K562 (cell line): ENCODE measurements around the gene PPP4R3B. TPM values are rescaled to one million over a fixed set of nuclear protein-coding genes. Genes with fewer than 3 reads are reported as not detected.

Source experiments
- ATAC-seq: fragments of 200-7000 bp; cut with Tn5 transposase; 3 replicates; pipeline ENCODE4 v1.9.1; 2020; ENCODE audit warnings: moderate library complexity
- BruUV-seq: library from RNA; stranded (reverse); fragments of 400-500 nt; replicated peaks from 2 replicates; lab custom pipeline; 2021; lab: Mats Ljungman, UMichigan
- CTCF ChIA-PET: fragments of 300-600 bp; formaldehyde crosslinking; extraction: SDS; loops from one replicate; lab custom pipeline; 2021; ENCODE audit warnings: low intra/inter-chr PET ratio; lab: Yijun Ruan, JAX
- POLR2A ChIA-PET: fragments of 300-600, 350-650 bp; sonication (Branson Sonifier 250); formaldehyde crosslinking; extraction: SDS; loops from one replicate; lab custom pipeline; 2021; ENCODE audit warnings: antibody characterized with exemption, inconsistent platforms; lab: Yijun Ruan, JAX
- DNase-seq, 4 experiments: peaks; one replicate each; pipeline versions ENCODE4 v3.0.0 to v3.0.0-alpha.2; 2011 to 2018; ENCODE audit warnings: low spot score in 3 of 4, mixed read lengths in 3 of 4; ENCODE audit errors: extremely low read depth in 1 of 4
- FAIRE-seq: peaks from 2 replicates; lab custom pipeline; 2011; peaks lifted over from hg19 to GRCh38; lab: Jason Lieb, UNC
- H2AFZ ChIP-seq: 2 replicates; pipeline ENCODE4 v1.6.0; 2011; ENCODE audit warnings: low read depth, low read length, control low read depth, inconsistent platforms
- H3K27ac ChIP-seq: fragments of 200-600 bp; 3 replicates; pipeline ENCODE4 v1.8.0; 2011; ENCODE audit warnings: low read depth, mild to moderate bottlenecking, control low read depth, inconsistent platforms, low read length, moderate library complexity, mixed read lengths; ENCODE audit errors: extremely low read depth
- H3K27me3 ChIP-seq, 2 experiments: fragments of 300-600 bp in 1 of 2; 2 replicates in 1 of 2; 3 replicates in 1 of 2; pipeline versions ENCODE4 v1.6.0 to v1.8.0; 2011; ENCODE audit warnings: inconsistent platforms in 2 of 2, low read length in 2 of 2, mild to moderate bottlenecking in 1 of 2, mixed read lengths in 1 of 2, moderate library complexity in 1 of 2; ENCODE audit not compliant: control insufficient read depth in 2 of 2, insufficient read depth in 2 of 2
- H3K36me3 ChIP-seq: fragments of 300-600 bp; 3 replicates; pipeline ENCODE4 v1.8.0; 2011; ENCODE audit warnings: mild to moderate bottlenecking, low read length, inconsistent platforms; ENCODE audit not compliant: control insufficient read depth, insufficient read depth
- H3K4me1 ChIP-seq, 2 experiments: fragments of 200-600 bp in 1 of 2; replicated peaks in 1 of 2; 2 replicates in 1 of 2; 3 replicates in 1 of 2; pipeline versions ENCODE4 v1.5.1 to v1.8.0; 2011; ENCODE audit warnings: inconsistent platforms in 2 of 2, low read length in 2 of 2, mild to moderate bottlenecking in 1 of 2, mixed read lengths in 1 of 2, moderate library complexity in 1 of 2; ENCODE audit not compliant: control insufficient read depth in 2 of 2, insufficient read depth in 2 of 2
- H3K4me2 ChIP-seq: 2 replicates; pipeline ENCODE4 v1.6.1; 2011; ENCODE audit warnings: low read length, control low read depth, inconsistent platforms, mixed read lengths; ENCODE audit not compliant: insufficient read depth
- H3K4me3 ChIP-seq: fragments of 200-600 bp; sonication (generic), shearing (Covaris generic); 2 replicates; pipeline ENCODE4 v1.5.1; 2016; ENCODE audit warnings: control low read depth, inconsistent platforms
- H3K79me2 ChIP-seq: fragments of 200-600 bp; 3 replicates; pipeline ENCODE4 v1.8.0; 2011; ENCODE audit warnings: low read length, inconsistent platforms; ENCODE audit not compliant: control insufficient read depth, insufficient read depth
- H3K9ac ChIP-seq, 2 experiments: 2 replicates each; pipeline versions ENCODE4 v1.6.0 to v1.6.1; 2011; ENCODE audit warnings: low read depth in 2 of 2, low read length in 2 of 2, control low read depth in 1 of 2, inconsistent platforms in 1 of 2, mild to moderate bottlenecking in 1 of 2, mixed read lengths in 1 of 2; ENCODE audit not compliant: insufficient read depth in 1 of 2
- H3K9me1 ChIP-seq: one replicate; pipeline ENCODE4 v1.6.0; 2011; ENCODE audit warnings: inconsistent platforms, mild to moderate bottlenecking, low read length, moderate library complexity; ENCODE audit not compliant: control insufficient read depth, insufficient read depth
- H3K9me3 ChIP-seq: replicated peaks from 2 replicates; pipeline ENCODE4 v1.5.1; 2011; ENCODE audit warnings: low read depth, low read length, inconsistent platforms; ENCODE audit not compliant: control insufficient read depth, insufficient read depth
- H4K20me1 ChIP-seq: replicated peaks from 2 replicates; pipeline ENCODE4 v1.6.1; 2011; ENCODE audit warnings: low read length, inconsistent platforms, mixed read lengths; ENCODE audit not compliant: control insufficient read depth, insufficient read depth
- BCOR ChIP-seq: fragments of 450-650 bp; IDR thresholded peaks from 2 replicates; pipeline ENCODE4 v1.6.1; 2016
- CEBPB ChIP-seq: fragments of 450-650 bp; IDR thresholded peaks from 2 replicates; pipeline ENCODE4 v1.6.1; 2016; ENCODE audit warnings: missing genetic modification characterization, missing compliant biosample characterization
- MAFK ChIP-seq: IDR thresholded peaks from 2 replicates; pipeline ENCODE4 v1.6.1; 2011; ENCODE audit warnings: low read length, improper control_type of control experiment
- NFXL1 ChIP-seq: fragments of 450-650 bp; formaldehyde crosslinking; IDR thresholded peaks from 2 replicates; pipeline ENCODE4 v1.4.0; 2021; ENCODE audit warnings: mild to moderate bottlenecking
- PHB ChIP-seq: fragments of 250-450 bp; sonication (Bioruptor Pico); IDR thresholded peaks from 2 replicates; pipeline ENCODE4 v1.5.0; 2021
- SREBF2 ChIP-seq: sonication (generic); formaldehyde crosslinking; IDR thresholded peaks from 2 replicates; pipeline ENCODE4 v1.4.0; 2020; ENCODE audit warnings: mild to moderate bottlenecking, missing genetic modification reagents
- ZNF217 ChIP-seq: sonication (generic); formaldehyde crosslinking; IDR thresholded peaks from 2 replicates; pipeline ENCODE4 v1.8.0; 2022; ENCODE audit warnings: mild to moderate bottlenecking, missing genetic modification reagents
- ZNF263 ChIP-seq: sonication (generic); formaldehyde crosslinking; IDR thresholded peaks from 2 replicates; pipeline ENCODE4 v1.8.0; 2022; ENCODE audit warnings: mild to moderate bottlenecking, missing genetic modification reagents, borderline replicate concordance
- WGBS: fragments of 100-300 bp; shearing (Covaris generic); methylation state at CpG from one replicate; pipeline ENCODE4 v1.1.6; 2016; ENCODE audit warnings: low coverage, mixed read lengths; ENCODE audit not compliant: insufficient coverage; ENCODE audit errors: missing lambda C conversion rate; 5-methylcytosine and 5-hydroxymethylcytosine counted together
- in situ Hi-C: fragments of 300-500 bp; cut with MboI; formaldehyde crosslinking; loops from 4 replicates; pipeline ENCODE4 v1.15.0; 2018; ENCODE audit warnings: inconsistent platforms, mixed read lengths
- intact Hi-C: fragments of 100-400 bp; cut with micrococcal nuclease; formaldehyde crosslinking; loops from 2 replicates; pipeline ENCODE4 v1.14.2; 2022
- polyA plus RNA-seq, 8 experiments: library from polyadenylated mRNA; depleted of rRNA in 4 of 8; stranded (reverse) in 5 of 8; unstranded in 3 of 8; fragments of >200 nt; fragmentation: Nextera tagmentation in 2 of 8; fragmentation: Illumina TruSeq in 1 of 8; extraction: Ambion mirVana in 2 of 8; extraction: Trizol in 1 of 8; gene quantifications; 2 replicates each; pipeline versions ENCODE4 v1.2.1 to v1.2.3, GENCODE V29; 2011 to 2014; ENCODE audit warnings: inconsistent platforms in 1 of 8, missing spikeins in 1 of 8
- total RNA-seq, 7 experiments: library from RNA; depleted of rRNA in 6 of 7; stranded (reverse); fragments of >200 nt in 6 of 7; fragmentation: Illumina TruSeq in 2 of 7; extraction: Trizol in 2 of 7; gene quantifications; 2 replicates each; pipeline versions ENCODE4 v1.2.1 to v1.2.3, GENCODE V29; 2011 to 2021; ENCODE audit warnings: low replicate concordance in 1 of 7
- TF ChIP-seq, protein P1 (sequence below): fragments of 450-650 bp; IDR thresholded peaks from 2 replicates; pipeline ENCODE4 v1.6.1; 2017; ENCODE audit warnings: antibody characterized with exemption, mild to moderate bottlenecking
- TF ChIP-seq, protein P2 (sequence below): fragments of 250-450 bp; sonication (Bioruptor Pico); IDR thresholded peaks from 2 replicates; pipeline ENCODE4 v1.4.0; 2020; ENCODE audit warnings: mild to moderate bottlenecking, moderate library complexity, borderline replicate concordance

PPP4R3B gene
- total and polyA plus RNA-seq, 9 of the 15 experiments (the other 6 are each of a cell fraction or from before 2014, with no cell fraction given) = 13.2 to 59.2 (median 41.9) TPM

DNA sequence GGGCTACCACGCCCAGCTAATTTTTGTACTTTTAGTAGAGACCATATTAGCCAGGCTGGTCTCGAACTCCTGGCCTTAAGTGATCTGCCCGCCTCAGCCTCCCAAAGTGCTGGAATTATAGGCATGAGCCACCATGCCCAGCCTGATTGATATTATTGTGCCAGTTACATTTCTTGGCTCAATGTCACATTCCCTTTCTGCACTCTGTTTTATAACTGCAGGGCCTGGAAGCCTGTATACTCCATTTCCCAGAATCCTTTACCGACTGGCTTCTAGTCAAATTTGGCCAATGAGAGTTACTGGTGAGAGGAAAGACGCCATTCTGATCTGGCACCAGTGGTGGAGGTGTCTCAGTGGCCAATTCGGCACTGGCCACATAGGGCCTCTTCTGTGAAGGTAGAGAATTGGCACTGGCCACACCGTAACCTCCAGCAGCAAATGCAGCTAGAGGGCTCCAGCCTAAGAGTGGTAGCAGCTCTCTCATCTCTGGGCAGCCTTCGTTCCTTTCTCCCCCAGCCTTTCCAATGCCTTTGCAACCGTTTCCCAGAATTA is 114.8 kb downstream of the PPP4R3B start:
- Histone ChIP-seq H3K9me3 (no peaks in the 10 kb centered on the region), H3K4me2 (no peak overlapping the region), H4K20me1 (no peaks in the 10 kb centered on the region), H3K9ac (no peak overlapping the region), H3K27ac (no peak overlapping the region; the same call in 2 of the 3 replicates), H3K79me2 (no peaks in the 10 kb centered on the region), H3K4me3 (no peak overlapping the region), H2AFZ (peak overlapping the region; percentile 74), H3K27me3 (no peaks in the 10 kb centered on the region), H3K9me1 (no peaks in the 10 kb centered on the region), H3K4me1 (no peaks in the 10 kb centered on the region; a peak in 3 of 5 replicates), H3K36me3 (no peaks in the 10 kb centered on the region)
- FAIRE-seq (no peak), ATAC-seq (peak; percentile 63), DNase-seq (no peak)
- 76% methylated on average over 9 of the region's 9 CpGs for WGBS
- ChIA-PET POLR2A (no interaction called here), CTCF (no interaction called here)
- in situ Hi-C loops = no loop called here
- no TSS peak for BruUV-seq
- intact Hi-C loops = no loop called here
- TF ChIP-seq NFXL1 (CRISPR knock-in tag) = no peak
- TF ChIP-seq SREBF2 = no peak
- TF ChIP-seq BCOR = no peak

DNA sequence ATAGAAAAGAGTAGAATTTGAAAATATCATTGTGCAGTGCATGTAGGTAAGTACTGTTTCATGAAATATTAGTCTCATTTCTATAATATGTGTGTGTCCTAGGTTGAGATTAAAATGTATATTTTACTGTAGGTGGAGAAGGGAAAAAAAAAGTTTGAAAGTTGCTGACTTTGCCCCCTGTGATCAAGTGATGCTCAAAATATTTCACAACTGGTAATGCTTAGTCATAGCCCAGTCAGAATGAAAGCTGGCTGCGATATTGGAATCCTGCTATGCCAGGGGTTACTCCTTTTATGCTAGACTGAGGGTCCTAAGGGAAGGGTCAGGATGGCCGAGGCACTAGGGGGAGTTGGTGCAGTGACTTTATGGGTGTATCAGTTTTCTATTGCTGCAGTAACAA is 117.4 kb downstream of the PPP4R3B start:
- DNase-seq (no peak), ATAC-seq (peak; percentile 74), FAIRE-seq (no peak)
- Histone ChIP-seq H3K27ac (no peak overlapping the region), H3K79me2 (no peaks in the 10 kb centered on the region), H3K27me3 (no peaks in the 10 kb centered on the region), H3K36me3 (no peaks in the 10 kb centered on the region), H4K20me1 (no peaks in the 10 kb centered on the region), H3K9me3 (no peaks in the 10 kb centered on the region), H3K9ac (no peak overlapping the region), H3K4me1 (no peaks in the 10 kb centered on the region; a peak in 3 of 5 replicates), H3K4me3 (no peak overlapping the region), H2AFZ (peak overlapping the region; percentile 69), H3K9me1 (no peaks in the 10 kb centered on the region), H3K4me2 (peak overlapping the region; percentile 39; the same call in 1 of the 2 replicates)
- BruUV-seq = no TSS peak
- 7% methylated on average over 2 of the region's 2 CpGs for WGBS
- ChIA-PET CTCF (no interaction called here), POLR2A (interaction anchor here (0.6 to 1.3 kb wide), 3 partner anchors 9 to 34 kb away, joined by 3 to 5 read pairs (median 3); no protein-coding TSS in a partner anchor)
- in situ Hi-C loops (no loop called here), intact Hi-C loops (no loop called here)
- no peak for TF ChIP-seq ZNF217 (CRISPR knock-in tag)
- TF ChIP-seq CEBPB (tag) = peak; percentile 87
- TF ChIP-seq, protein P1, sequence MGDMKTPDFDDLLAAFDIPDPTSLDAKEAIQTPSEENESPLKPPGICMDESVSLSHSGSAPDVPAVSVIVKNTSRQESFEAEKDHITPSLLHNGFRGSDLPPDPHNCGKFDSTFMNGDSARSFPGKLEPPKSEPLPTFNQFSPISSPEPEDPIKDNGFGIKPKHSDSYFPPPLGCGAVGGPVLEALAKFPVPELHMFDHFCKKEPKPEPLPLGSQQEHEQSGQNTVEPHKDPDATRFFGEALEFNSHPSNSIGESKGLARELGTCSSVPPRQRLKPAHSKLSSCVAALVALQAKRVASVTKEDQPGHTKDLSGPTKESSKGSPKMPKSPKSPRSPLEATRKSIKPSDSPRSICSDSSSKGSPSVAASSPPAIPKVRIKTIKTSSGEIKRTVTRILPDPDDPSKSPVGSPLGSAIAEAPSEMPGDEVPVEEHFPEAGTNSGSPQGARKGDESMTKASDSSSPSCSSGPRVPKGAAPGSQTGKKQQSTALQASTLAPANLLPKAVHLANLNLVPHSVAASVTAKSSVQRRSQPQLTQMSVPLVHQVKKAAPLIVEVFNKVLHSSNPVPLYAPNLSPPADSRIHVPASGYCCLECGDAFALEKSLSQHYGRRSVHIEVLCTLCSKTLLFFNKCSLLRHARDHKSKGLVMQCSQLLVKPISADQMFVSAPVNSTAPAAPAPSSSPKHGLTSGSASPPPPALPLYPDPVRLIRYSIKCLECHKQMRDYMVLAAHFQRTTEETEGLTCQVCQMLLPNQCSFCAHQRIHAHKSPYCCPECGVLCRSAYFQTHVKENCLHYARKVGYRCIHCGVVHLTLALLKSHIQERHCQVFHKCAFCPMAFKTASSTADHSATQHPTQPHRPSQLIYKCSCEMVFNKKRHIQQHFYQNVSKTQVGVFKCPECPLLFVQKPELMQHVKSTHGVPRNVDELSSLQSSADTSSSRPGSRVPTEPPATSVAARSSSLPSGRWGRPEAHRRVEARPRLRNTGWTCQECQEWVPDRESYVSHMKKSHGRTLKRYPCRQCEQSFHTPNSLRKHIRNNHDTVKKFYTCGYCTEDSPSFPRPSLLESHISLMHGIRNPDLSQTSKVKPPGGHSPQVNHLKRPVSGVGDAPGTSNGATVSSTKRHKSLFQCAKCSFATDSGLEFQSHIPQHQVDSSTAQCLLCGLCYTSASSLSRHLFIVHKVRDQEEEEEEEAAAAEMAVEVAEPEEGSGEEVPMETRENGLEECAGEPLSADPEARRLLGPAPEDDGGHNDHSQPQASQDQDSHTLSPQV = no peak
- TF ChIP-seq MAFK = peak; percentile 73
- TF ChIP-seq ZNF263 (CRISPR knock-in tag) = no peak
- TF ChIP-seq, protein P2, sequence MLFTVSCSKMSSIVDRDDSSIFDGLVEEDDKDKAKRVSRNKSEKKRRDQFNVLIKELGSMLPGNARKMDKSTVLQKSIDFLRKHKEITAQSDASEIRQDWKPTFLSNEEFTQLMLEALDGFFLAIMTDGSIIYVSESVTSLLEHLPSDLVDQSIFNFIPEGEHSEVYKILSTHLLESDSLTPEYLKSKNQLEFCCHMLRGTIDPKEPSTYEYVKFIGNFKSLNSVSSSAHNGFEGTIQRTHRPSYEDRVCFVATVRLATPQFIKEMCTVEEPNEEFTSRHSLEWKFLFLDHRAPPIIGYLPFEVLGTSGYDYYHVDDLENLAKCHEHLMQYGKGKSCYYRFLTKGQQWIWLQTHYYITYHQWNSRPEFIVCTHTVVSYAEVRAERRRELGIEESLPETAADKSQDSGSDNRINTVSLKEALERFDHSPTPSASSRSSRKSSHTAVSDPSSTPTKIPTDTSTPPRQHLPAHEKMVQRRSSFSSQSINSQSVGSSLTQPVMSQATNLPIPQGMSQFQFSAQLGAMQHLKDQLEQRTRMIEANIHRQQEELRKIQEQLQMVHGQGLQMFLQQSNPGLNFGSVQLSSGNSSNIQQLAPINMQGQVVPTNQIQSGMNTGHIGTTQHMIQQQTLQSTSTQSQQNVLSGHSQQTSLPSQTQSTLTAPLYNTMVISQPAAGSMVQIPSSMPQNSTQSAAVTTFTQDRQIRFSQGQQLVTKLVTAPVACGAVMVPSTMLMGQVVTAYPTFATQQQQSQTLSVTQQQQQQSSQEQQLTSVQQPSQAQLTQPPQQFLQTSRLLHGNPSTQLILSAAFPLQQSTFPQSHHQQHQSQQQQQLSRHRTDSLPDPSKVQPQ (CRISPR knock-in tag) = no peak
- TF ChIP-seq PHB (CRISPR knock-in tag) = no peak
